Adipocyte (in vitro differentiated cells): Measurements from ENCODE around the gene SNUPN.

Experiments used
- DNase-seq: peaks from one replicate; pipeline ENCODE4 v3.0.0-alpha.2; 2015; ENCODE audit warnings: low read depth
- H3K27me3 ChIP-seq: replicated peaks from 2 replicates; pipeline ENCODE4 v1.7.0; 2013; ENCODE audit warnings: mild to moderate bottlenecking, low read length, moderate library complexity; ENCODE audit not compliant: control insufficient read depth, insufficient read depth
- H3K36me3 ChIP-seq: 2 replicates; pipeline ENCODE4 v1.7.0; 2013; ENCODE audit warnings: low read length, mild to moderate bottlenecking, moderate library complexity; ENCODE audit not compliant: control insufficient read depth, insufficient read depth, severe bottlenecking
- H3K4me1 ChIP-seq: 2 replicates; pipeline ENCODE4 v1.7.0; 2013; ENCODE audit warnings: mild to moderate bottlenecking, low read length, moderate library complexity; ENCODE audit not compliant: control insufficient read depth, insufficient read depth
- H3K4me3 ChIP-seq: 2 replicates; pipeline ENCODE4 v1.7.0; 2013; ENCODE audit warnings: mild to moderate bottlenecking, low read length, moderate library complexity
- H3K9ac ChIP-seq: 2 replicates; pipeline ENCODE4 v1.7.0; 2013; ENCODE audit warnings: mild to moderate bottlenecking, low read length, moderate library complexity
- H3K9me3 ChIP-seq: 2 replicates; pipeline ENCODE4 v1.7.0; 2013; ENCODE audit warnings: mild to moderate bottlenecking, low read length, moderate library complexity; ENCODE audit not compliant: control insufficient read depth

The SNUPN gene

DNA sequence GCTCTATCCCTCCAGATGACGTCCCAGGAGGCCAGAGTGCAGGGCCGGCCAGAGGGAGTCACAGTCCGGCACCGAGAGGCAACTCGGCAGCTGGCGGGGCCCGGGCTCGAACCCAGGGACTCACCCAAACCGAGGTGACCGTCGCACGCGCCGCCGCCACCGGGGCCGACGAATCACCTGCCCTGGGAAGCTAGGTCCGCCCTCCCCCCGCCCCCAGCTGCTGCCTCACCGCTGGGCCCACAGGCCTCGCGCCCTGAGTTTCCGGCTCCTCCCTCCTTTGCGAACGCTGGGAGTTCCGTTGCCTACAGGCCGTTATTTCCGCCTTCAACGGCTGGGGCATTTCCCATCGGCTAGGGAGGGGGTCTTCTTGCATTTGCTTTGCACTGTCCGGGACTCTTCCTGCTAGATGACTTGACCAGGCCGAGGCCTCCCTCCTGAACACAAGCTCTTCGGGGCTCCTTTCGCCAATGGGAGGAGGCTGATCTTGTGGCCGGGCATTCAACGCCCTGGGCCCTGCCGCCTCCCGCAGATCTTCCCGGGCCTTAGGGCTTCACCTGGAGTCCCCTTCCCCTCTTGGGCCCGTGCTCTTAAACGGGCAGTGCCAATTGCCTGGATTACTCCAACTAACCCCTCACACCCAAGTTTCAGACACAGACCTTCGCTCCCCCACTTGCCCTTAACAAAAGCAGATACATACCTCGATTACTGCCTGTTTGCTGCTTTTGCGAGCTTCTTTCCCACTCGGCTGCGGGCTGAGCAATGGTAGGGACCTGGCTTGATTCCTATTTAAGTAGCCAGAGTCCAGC lies at the start of gene SNUPN:
SNUPN (minus strand) TSS at position 184 of the 806 bp plus-strand sequence. CDS start 4,674 bp downstream, outside the sequence.
- Histone ChIP-seq H3K27me3 (no peaks in the 10 kb centered on the region), H3K4me3 (peak within 1 kb of the TSS; percentile 98)
- peak; percentile 94 for DNase-seq

DNA sequence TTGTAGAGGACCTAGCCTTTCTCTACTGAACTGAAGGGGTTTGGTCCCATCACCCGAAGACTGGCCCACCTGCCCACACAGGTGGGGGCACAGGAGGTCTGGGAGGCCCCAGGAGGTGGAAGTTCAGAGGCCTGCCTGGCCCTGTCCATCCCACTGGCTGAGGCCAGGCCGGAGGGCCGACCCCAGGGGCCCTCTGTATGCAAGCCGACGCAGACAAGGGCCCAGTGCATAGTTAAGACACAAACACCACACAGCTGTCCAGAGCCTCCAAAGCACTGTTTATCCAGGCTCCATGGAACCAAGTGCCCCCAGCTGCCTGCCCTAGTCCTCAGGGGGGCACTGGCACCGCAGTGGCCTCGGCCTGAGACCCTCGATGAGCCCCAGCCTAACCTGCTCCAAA lies 48.8 kb upstream of the SNUPN start:
- H3K27me3 ChIP-seq, result no peaks in the 10 kb centered on the region
- DNase-seq, result no peak
- H3K9ac ChIP-seq, result no peak overlapping the region
- no peaks in the 10 kb centered on the region for H3K9me3 ChIP-seq
- H3K4me3 ChIP-seq, result no peak overlapping the region
- peaks cover 11% of the 10 kb centered on the region for H3K36me3 ChIP-seq
- H3K4me1 ChIP-seq, result peaks cover 53% of the 10 kb centered on the region

More for the DNA sequence above, at the start of gene SNUPN:
- H3K9ac ChIP-seq, result peak within 1 kb of the TSS; percentile 100
- H3K36me3 ChIP-seq, result no peaks in the 10 kb centered on the region
- H3K9me3 ChIP-seq, result no peaks in the 10 kb centered on the region
- peaks cover 16% of the 10 kb centered on the region for H3K4me1 ChIP-seq

DNA sequence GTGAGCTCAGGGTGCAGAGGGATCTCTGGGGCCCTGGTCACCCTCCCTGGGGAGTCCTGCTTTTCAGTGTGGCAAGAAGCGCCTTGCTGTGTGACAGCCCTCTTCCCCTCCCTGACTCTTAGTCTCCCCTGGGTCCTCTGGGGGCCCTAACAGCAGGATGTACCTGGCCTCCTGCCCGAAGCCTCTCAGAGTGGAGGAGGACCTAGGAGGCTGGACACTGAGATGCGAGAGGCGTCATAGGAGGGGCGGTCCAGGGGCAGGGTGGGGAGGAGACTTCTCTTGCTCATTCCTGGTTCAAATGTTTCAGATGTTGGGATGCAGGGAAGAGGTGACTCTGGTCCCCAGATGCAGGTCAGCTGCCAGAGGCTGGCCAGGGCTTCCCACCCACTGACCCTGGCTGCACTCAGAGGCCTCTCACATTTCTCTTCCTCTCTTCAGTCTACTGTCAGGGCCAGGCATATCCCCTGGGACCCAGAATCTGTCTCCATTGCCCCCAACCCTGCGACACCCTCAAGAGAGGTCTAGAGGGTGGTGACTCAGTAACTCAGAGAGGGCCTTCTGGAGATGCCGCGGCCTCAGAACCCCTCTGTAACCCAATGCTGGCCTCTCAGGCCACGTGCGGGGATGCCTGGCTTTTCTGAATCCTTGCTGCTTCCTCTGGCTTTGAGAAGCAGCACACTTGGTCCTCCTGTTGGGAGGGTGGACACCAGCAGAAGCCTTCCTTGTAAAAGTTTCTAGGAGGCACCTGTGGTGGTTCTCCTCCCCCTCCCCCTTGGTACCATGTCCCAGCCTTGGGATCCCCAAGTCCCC lies 48.1 kb upstream of the SNUPN start:
- Histone ChIP-seq H3K9ac (peak overlapping the region; percentile 75), H3K4me1 (peaks cover 53% of the 10 kb centered on the region), H3K4me3 (peak overlapping the region; percentile 63), H3K36me3 (peaks cover 6% of the 10 kb centered on the region), H3K27me3 (no peaks in the 10 kb centered on the region), H3K9me3 (no peaks in the 10 kb centered on the region)
- DNase-seq, result peak; percentile 70

DNA sequence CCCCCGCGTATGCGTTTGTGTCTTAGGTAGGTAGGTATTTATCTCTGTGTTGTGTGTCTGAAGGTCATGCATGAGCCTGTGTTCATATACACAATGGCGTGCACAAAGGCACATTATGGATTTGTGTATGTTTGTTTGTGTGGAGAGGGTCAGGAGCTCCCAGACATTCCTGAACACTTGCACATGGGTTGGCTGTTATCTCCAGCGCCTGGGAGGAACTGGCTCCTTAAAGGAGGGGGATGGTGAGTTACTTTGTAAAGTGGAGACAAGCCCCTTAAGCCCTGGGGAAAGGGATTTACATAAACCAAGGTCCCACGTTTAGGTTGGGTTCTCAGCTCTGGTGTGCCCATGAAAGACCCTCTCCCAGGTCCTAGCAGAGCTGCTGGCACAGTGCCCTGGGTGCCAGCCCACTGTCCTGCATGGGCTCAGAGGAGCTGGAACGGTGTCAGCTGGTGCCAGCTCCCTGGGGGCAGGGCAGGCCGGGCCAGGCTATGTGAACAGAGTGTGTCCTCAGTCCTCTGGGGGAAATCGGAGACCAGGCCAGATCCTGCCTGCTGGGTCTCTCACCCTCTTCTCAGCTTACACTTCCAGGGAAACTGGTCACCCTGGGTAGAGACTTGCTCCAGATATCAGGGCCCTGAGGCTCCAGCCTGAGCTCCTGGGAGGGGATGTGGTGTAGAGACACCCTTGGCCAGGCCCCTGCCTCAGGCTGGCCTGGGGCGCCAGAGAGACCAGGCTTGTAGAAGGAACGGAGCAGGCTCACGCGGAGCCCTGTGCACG lies 47.3 kb upstream of the SNUPN start:
- no peaks in the 10 kb centered on the region for H3K27me3 ChIP-seq
- peaks cover 6% of the 10 kb centered on the region for H3K36me3 ChIP-seq
- peak overlapping the region; percentile 75 for H3K9ac ChIP-seq
- H3K9me3 ChIP-seq, result no peaks in the 10 kb centered on the region
- DNase-seq, result peak; percentile 65
- H3K4me1 ChIP-seq, result peaks cover 54% of the 10 kb centered on the region
- H3K4me3 ChIP-seq, result peak overlapping the region; percentile 63

DNA sequence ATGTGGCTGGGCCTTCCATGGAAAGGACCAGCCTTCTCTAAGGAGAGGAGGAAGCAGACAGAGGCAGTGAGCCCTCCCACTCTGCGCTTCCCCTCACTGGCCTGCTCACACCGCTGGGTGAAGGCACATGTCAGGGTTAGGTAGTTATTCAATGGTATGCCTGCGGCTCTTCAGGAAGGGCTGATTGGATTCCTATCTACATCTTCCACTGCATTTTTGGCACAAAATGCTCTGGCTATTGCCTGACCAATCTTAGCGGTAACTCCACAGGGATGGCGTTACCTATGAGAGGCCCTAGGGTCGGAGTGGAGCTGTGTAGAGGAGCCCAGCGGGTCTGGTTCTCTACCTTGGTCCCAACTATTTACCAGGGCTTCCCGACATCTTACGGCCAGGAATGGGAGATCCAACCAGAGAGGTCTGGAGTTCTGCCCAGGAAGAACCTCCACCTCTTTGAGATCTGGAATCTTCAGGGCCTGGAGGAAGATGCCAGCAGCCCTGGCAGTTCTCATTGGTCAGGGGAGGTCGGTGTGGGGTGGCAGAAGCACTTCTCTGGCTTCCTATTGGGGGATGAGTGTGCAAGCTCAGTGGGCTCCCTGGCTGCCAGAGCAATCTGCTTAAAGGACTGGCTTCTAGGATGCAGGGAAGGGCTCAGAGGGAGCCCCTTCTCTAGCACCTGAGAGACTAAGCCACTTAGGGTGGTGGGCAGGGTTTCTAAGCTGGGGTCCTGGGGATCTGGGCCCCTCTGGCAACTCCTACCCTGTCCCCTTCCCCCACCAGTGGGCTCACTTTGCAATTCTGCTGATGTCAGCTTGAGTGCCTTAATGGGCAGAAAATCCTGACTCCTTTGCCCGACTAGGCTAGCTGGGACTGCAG lies 46.4 kb upstream of the SNUPN start:
- Histone ChIP-seq H3K4me1 (peaks cover 63% of the 10 kb centered on the region), H3K27me3 (no peaks in the 10 kb centered on the region), H3K9me3 (no peaks in the 10 kb centered on the region), H3K4me3 (no peak overlapping the region), H3K9ac (peak overlapping the region; percentile 25), H3K36me3 (peaks cover under 1% of the 10 kb centered on the region)
- DNase-seq, result no peak

DNA sequence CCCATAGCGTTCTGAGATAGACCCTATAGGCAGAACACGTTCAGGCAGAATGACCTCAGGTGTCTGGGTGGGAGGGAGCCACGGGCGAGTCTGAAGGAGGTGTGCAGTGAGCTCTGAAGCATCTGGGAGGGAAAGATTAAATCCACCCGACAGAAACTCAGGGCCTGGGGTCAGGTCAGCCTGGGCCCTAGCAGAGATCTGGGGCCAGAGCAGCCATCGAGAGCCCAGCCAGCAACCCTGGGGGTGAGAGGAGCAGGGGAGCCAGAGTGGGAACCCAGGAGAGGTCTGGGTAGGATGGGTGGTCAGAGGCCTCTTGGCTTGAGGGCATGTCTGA lies 44.3 kb upstream of the SNUPN start:
- Histone ChIP-seq H3K4me3 (no peak overlapping the region), H3K9me3 (no peaks in the 10 kb centered on the region), H3K9ac (no peak overlapping the region), H3K27me3 (no peaks in the 10 kb centered on the region), H3K4me1 (peaks cover 68% of the 10 kb centered on the region), H3K36me3 (no peaks in the 10 kb centered on the region)
- no peak for DNase-seq

DNA sequence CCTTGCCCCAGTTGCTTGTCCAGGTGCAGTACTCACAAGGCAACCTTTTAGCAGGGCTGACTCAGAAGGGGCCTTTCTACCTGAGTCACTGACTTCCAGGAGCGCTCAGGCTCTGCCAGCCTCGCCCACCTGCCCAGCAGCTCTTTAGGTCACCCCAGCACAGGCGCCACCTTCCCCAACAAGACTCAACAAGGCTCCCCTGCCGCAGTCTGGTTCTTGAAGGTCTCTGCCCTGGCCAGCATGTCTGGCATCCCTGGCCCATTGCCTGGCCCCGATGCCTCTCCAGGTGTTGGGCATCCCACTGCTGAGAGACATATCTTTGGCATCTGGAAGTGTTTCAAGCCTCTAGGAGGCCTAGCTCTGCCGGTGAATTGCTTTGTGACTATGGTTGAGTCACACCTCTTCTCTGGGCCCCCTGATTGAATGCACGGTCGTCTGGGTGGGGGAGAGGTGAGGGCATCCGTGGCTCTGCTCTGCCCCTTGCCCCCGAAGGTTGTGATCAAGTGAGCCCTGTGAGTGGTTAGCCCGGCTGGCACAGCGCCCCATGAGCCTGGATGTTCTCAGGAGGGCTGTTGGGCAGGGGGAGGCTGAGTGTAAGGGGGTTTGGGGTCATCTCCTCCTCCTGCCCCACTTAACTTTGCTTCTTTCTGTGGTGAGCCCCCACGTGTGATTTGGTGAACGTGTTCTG lies 43.8 kb upstream of the SNUPN start:
- H3K9ac ChIP-seq, result no peak overlapping the region
- peaks cover 63% of the 10 kb centered on the region for H3K4me1 ChIP-seq
- DNase-seq, result no peak
- H3K9me3 ChIP-seq, result no peaks in the 10 kb centered on the region
- H3K27me3 ChIP-seq, result no peaks in the 10 kb centered on the region
- no peaks in the 10 kb centered on the region for H3K36me3 ChIP-seq
- H3K4me3 ChIP-seq, result no peak overlapping the region

DNA sequence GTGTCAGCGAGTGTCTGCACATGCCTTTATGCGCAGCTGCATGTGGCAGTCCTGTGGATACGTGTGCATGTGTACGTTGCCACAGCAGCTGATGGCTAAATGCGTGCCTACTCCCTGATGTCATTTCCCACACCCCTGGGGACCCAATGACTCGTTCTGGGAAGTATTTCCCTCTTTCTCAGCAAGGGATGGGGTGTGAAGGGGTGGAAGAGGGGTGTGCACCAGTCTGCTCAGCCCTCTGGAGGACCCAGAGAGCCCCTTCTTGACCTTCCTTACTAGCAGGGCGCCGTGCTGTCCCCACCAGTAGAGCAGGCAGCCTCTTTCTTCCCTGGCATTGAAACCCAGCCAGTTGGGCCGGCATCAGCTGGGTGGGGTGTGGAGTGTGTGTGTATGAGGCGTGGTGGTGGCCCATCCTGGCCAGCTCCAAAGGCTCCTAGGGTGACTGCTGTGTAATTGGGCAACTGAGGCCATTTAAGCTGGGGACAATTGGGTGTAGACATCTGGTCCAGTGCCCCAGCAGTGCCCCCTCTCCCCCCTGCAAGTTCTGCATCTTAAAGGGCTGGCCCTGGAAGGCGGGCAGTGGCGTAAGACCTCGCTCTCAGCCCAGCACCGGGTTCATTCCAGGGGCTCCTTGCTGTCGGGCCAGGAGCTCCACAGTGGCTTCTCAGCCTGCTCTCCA lies 41.4 kb upstream of the SNUPN start:
- Histone ChIP-seq H3K9ac (peak overlapping the region; percentile 81), H3K9me3 (no peaks in the 10 kb centered on the region), H3K4me1 (peaks cover 41% of the 10 kb centered on the region), H3K4me3 (peak overlapping the region; percentile 47), H3K27me3 (no peaks in the 10 kb centered on the region), H3K36me3 (peaks cover 8% of the 10 kb centered on the region)
- DNase-seq, result peak; percentile 95

DNA sequence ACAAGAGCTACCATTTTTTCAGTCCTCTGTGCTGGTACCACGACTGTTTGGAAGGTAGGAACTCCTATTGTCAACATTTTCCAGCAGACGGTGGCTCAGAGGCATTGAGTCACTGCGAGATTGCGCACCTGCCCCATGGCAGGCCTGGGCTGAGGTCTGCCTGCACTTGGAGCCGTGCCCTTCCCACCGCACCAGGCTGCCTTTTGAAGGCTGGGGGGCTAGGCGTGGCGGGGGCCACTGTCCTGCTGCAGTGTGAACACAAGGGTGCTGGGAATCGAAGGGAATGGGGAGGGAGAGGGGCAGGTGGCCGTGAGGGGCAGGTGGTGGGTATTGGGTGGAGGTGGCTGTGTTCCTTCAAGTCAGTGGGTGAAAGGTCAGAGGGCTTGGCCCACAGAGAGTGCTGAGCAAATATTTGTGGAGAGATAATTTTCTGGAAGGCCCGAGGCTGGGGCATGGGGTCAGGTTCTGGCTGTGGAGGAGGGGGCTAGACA lies 38.5 kb upstream of the SNUPN start:
- Histone ChIP-seq H3K27me3 (no peaks in the 10 kb centered on the region), H3K4me3 (no peak overlapping the region)
- DNase-seq, result no peak

More for the DNA sequence above, 38.5 kb upstream of the SNUPN start:
- Histone ChIP-seq H3K9ac (no peak overlapping the region), H3K9me3 (no peaks in the 10 kb centered on the region), H3K4me1 (peaks cover 57% of the 10 kb centered on the region), H3K36me3 (peaks cover 17% of the 10 kb centered on the region)
